Retinal pigment epithelial cell (primary cell): ENCODE data around the gene ATF2.

Experiments used
- DNase-seq: peaks from one replicate; pipeline ENCODE4 v3.0.0-alpha.2; 2010; ENCODE audit warnings: low read depth
- H3K4me3 ChIP-seq: 2 replicates; pipeline ENCODE4 v1.5.1; 2011; ENCODE audit warnings: mild to moderate bottlenecking, low read length, control low read depth, moderate library complexity
- CTCF ChIP-seq: conservative IDR thresholded peaks from 2 replicates; pipeline ENCODE4 v1.5.1; 2011; ENCODE audit warnings: low read depth, low read length, control low read depth, inconsistent platforms

The ATF2 gene

GRCh38 chr2:175167792-175168563 lies at the start of gene ATF2:
Gene ATF2, minus strand, starts transcription at chr2:175168203. Its CDS starts 31,760 bp downstream, at chr2:175136443.
- no peak for TF ChIP-seq CTCF
- DNase-seq = peak; percentile 99
- peak within 1 kb of the TSS; percentile 100 for H3K4me3 ChIP-seq

- TF ChIP-seq CTCF = no peak
- no peak overlapping the region for H3K4me3 ChIP-seq
- DNase-seq = no peak
Observed at GRCh38 chr2:175207741-175208438, 39.9 kb upstream of the ATF2 start.

GRCh38 chr2:175206866-175207265 lies 38.9 kb upstream of the ATF2 start:
- TF ChIP-seq CTCF = no peak
- no peak for DNase-seq
- H3K4me3 ChIP-seq = no peak overlapping the region

GRCh38 chr2:175205523-175205922 lies 37.5 kb upstream of the ATF2 start:
- no peak for TF ChIP-seq CTCF
- DNase-seq = no peak

GRCh38 chr2:175203621-175204496 lies 35.9 kb upstream of the ATF2 start:
- peak; percentile 84 for TF ChIP-seq CTCF
- DNase-seq = no peak
- no peak overlapping the region for H3K4me3 ChIP-seq

More at GRCh38 chr2:175205523-175205922, 37.5 kb upstream of the ATF2 start:
- no peak overlapping the region for H3K4me3 ChIP-seq

GRCh38 chr2:175195012-175195411 lies 27.0 kb upstream of the ATF2 start:
- DNase-seq = no peak
- H3K4me3 ChIP-seq = no peak overlapping the region
- no peak for TF ChIP-seq CTCF
